Body of pancreas (tissue), 4 donors: Measurements from ENCODE around the gene WRNIP1. TPM values are rescaled to one million over a fixed set of nuclear protein-coding genes. Genes with fewer than 3 reads are reported as not detected.

Experiments used
- ATAC-seq: fragments of 150-250 bp; one replicate; pipeline ENCODE4 v1.9.1; 2016
- DNase-seq, 4 donors: peaks; one replicate each; pipeline ENCODE4 v3.0.0-alpha.2; 2019
- H3K27ac ChIP-seq, 4 donors: fragments of 200-600 bp; sonication (generic); 1 replicate in 3 of 4; 2 replicates in 1 of 4; pipeline versions ENCODE4 v1.5.1 to v1.6.1; 2016 to 2019; ENCODE audit warnings: mild to moderate bottlenecking in 1 of 4, mixed read lengths in 1 of 4, moderate library complexity in 1 of 4
- H3K27me3 ChIP-seq, 2 donors: fragments of 200-600 bp; sonication (generic); one replicate each; pipeline ENCODE4 v1.6.0; 2016; ENCODE audit warnings: mild to moderate bottlenecking in 1 of 2
- H3K36me3 ChIP-seq, 2 donors: fragments of 200-600 bp; sonication (generic); replicated peaks in 1 of 2; 2 replicates each; pipeline ENCODE4 v1.5.1; 2016; ENCODE audit warnings: low read depth in 2 of 2; ENCODE audit not compliant: insufficient read depth in 1 of 2
- H3K4me1 ChIP-seq: fragments of 200-600 bp; sonication (generic); one replicate; pipeline ENCODE4 v1.6.0; 2016
- H3K4me3 ChIP-seq, 2 donors: fragments of 200-600 bp; sonication (generic); 1 replicate in 1 of 2; 2 replicates in 1 of 2; pipeline ENCODE4 v1.5.1; 2016 to 2019
- H3K9me3 ChIP-seq, 3 donors: fragments of 200-600 bp; sonication (generic); 1 replicate in 2 of 3; 2 replicates in 1 of 3; pipeline ENCODE4 v1.5.1; 2016
- CTCF ChIP-seq, 7 experiments: fragments of 450-650 bp in 4 of 7; fragments of 200-600 bp in 3 of 7; sonication (generic) in 3 of 7; IDR thresholded peaks; one replicate each; pipeline ENCODE4 v1.5.1; 2016 to 2019; ENCODE audit warnings: antibody characterized with exemption in 7 of 7
- POLR2A ChIP-seq, 3 donors: fragments of 450-650 bp; IDR thresholded peaks; one replicate each; pipeline ENCODE4 v1.6.1; 2016; ENCODE audit warnings: antibody characterized with exemption in 3 of 3, mild to moderate bottlenecking in 2 of 3
- WGBS, 2 donors: methylation state at CpG; one replicate each; pipeline ENCODE4 v1.1.5; 2017; 5-methylcytosine and 5-hydroxymethylcytosine counted together
- intact Hi-C: fragments of 100-400 bp; cut with DNase I; formaldehyde crosslinking; loops from one replicate; pipeline ENCODE4 v1.15.1; 2023
- total RNA-seq, 2 donors: library from RNA; depleted of rRNA; stranded (reverse); fragments of >200 nt; gene quantifications; one replicate each; pipeline ENCODE4 v1.1.0, GENCODE V29; 2016

The WRNIP1 gene
- total RNA-seq, 2 donors from 2014 or later: 61.0 to 62.0 TPM

- H3K4me3 ChIP-seq: no peak overlapping the region
- no peak for TF ChIP-seq POLR2A (IDR thresholded peaks at IDR 0.05)
- no peak for TF ChIP-seq CTCF (IDR thresholded peaks at IDR 0.05)
- H3K27ac ChIP-seq: no peak overlapping the region
- peaks cover 21% of the 10 kb centered on the region for H3K4me1 ChIP-seq
- intact Hi-C loops: no loop called here
- no peaks in the 10 kb centered on the region for H3K9me3 ChIP-seq
- H3K36me3 ChIP-seq: no peaks in the 10 kb centered on the region
- no peaks in the 10 kb centered on the region for H3K27me3 ChIP-seq
- no peak for ATAC-seq
- DNase-seq: no peak
- 61 to 69% methylated on average over 7 of the region's 7 CpGs for WGBS, 2 donors
These were observed 54.8 kb downstream of the WRNIP1 start for GRCh38 chr6:2819978-2820377.

GRCh38 chr6:2820415-2820814 is 55.2 kb downstream of the WRNIP1 start:
- no peaks in the 10 kb centered on the region for H3K27me3 ChIP-seq
- H3K9me3 ChIP-seq: no peaks in the 10 kb centered on the region
- no peak overlapping the region for H3K27ac ChIP-seq
- no peaks in the 10 kb centered on the region for H3K36me3 ChIP-seq
- H3K4me3 ChIP-seq: no peak overlapping the region
- DNase-seq (no peak), ATAC-seq (no peak)
- WGBS, 2 donors: 79 to 95% methylated on average over 2 of the region's 2 CpGs
- intact Hi-C loops: no loop called here
- TF ChIP-seq POLR2A (IDR thresholded peaks at IDR 0.05) (no peak), CTCF (IDR thresholded peaks at IDR 0.05) (no peak)
- H3K4me1 ChIP-seq: peaks cover 21% of the 10 kb centered on the region

GRCh38 chr6:2821554-2821953 is 56.4 kb downstream of the WRNIP1 start:
- TF ChIP-seq POLR2A (IDR thresholded peaks at IDR 0.05) (no peak), CTCF (IDR thresholded peaks at IDR 0.05) (no peak)
- H3K36me3 ChIP-seq: no peaks in the 10 kb centered on the region
- no peak overlapping the region for H3K27ac ChIP-seq
- 93 to 100% methylated on average over 3 of the region's 3 CpGs for WGBS, 2 donors
- H3K4me3 ChIP-seq: no peak overlapping the region
- DNase-seq (no peak), ATAC-seq (no peak)
- no peaks in the 10 kb centered on the region for H3K27me3 ChIP-seq
- H3K9me3 ChIP-seq: no peaks in the 10 kb centered on the region
- H3K4me1 ChIP-seq: peaks cover 21% of the 10 kb centered on the region
- intact Hi-C loops: no loop called here

- Histone ChIP-seq H3K27ac (no peak overlapping the region), H3K36me3 (no peaks in the 10 kb centered on the region), H3K27me3 (no peaks in the 10 kb centered on the region), H3K4me3 (no peak overlapping the region), H3K4me1 (peaks cover 10% of the 10 kb centered on the region), H3K9me3 (no peaks in the 10 kb centered on the region)
- TF ChIP-seq POLR2A (IDR thresholded peaks at IDR 0.05) (no peak), CTCF (IDR thresholded peaks at IDR 0.05) (no peak)
- 92 to 93% methylated on average over 7 of the region's 7 CpGs for WGBS, 2 donors
- DNase-seq (no peak), ATAC-seq (no peak)
- intact Hi-C loops: no loop called here
These were observed 58.1 kb downstream of the WRNIP1 start for GRCh38 chr6:2823104-2823850.

- no peaks in the 10 kb centered on the region for H3K9me3 ChIP-seq
- no peaks in the 10 kb centered on the region for H3K36me3 ChIP-seq
- H3K4me1 ChIP-seq: peaks cover 4% of the 10 kb centered on the region
- no peak for TF ChIP-seq CTCF (IDR thresholded peaks at IDR 0.05)
- TF ChIP-seq POLR2A (IDR thresholded peaks at IDR 0.05): no peak
- H3K27ac ChIP-seq: peak overlapping the region in 1 of 4 donors; percentile 38
- no peak for ATAC-seq
- 47 to 54% methylated on average over 2 of the region's 2 CpGs for WGBS, 2 donors
- H3K4me3 ChIP-seq: no peak overlapping the region
- H3K27me3 ChIP-seq: no peaks in the 10 kb centered on the region
- DNase-seq: no peak
- intact Hi-C loops: no loop called here
These were observed 60.9 kb downstream of the WRNIP1 start for GRCh38 chr6:2826131-2826530.
